Hepatocyte (in vitro differentiated cells): ENCODE data around the gene KRTAP3-2.

Source experiments
- EZH2 ChIP-seq: fragments of 200-600 bp; sonication (generic); IDR thresholded peaks from 2 replicates; pipeline ENCODE4 v1.6.1; 2016; ENCODE audit warnings: antibody characterized with exemption, mild to moderate bottlenecking, borderline replicate concordance
- TF ChIP-seq, protein P1 (sequence below): fragments of 200-600 bp; sonication (generic); IDR thresholded peaks from 2 replicates; pipeline ENCODE4 v1.5.1; 2016; ENCODE audit warnings: antibody characterized with exemption, mild to moderate bottlenecking; ENCODE audit not compliant: poor library complexity

DNA sequence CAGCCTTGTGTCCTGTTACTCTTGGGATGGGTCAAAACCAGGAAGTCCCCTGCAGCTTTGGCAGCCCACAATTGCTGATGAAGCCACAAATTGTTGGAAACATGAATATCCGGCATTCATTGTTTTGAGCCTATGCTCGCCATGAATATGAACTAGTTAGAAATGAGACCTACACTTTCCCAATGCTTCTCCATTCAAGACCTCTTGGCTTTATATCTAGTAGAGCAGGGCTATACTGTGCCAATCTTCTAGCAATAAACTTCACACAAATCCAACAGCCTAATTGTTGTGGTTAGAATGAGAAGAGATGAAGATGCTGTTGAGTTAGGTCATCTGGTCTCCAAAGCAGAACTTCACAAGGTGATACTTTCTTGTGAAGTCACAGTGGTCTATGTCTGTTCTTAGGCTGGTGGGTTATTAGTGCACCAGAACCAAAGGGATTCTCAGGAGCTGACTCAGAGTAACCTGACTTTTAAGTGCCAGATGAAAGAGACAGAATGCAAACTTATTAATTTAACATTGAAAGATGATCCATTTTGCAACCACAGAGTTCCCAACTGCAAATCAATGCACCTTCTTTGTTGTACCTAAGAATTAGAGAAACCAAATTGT lies 48.6 kb downstream of the KRTAP3-2 start:
- TF ChIP-seq, protein P1, sequence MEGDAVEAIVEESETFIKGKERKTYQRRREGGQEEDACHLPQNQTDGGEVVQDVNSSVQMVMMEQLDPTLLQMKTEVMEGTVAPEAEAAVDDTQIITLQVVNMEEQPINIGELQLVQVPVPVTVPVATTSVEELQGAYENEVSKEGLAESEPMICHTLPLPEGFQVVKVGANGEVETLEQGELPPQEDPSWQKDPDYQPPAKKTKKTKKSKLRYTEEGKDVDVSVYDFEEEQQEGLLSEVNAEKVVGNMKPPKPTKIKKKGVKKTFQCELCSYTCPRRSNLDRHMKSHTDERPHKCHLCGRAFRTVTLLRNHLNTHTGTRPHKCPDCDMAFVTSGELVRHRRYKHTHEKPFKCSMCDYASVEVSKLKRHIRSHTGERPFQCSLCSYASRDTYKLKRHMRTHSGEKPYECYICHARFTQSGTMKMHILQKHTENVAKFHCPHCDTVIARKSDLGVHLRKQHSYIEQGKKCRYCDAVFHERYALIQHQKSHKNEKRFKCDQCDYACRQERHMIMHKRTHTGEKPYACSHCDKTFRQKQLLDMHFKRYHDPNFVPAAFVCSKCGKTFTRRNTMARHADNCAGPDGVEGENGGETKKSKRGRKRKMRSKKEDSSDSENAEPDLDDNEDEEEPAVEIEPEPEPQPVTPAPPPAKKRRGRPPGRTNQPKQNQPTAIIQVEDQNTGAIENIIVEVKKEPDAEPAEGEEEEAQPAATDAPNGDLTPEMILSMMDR, result no peak
- no peak for TF ChIP-seq EZH2
